Smooth muscle cell (in vitro differentiated cells): ENCODE results near the gene TLCD3A. TPM values are rescaled to one million over a fixed set of nuclear protein-coding genes. Genes with fewer than 3 reads are reported as not detected.
A peak's percentile ranks its signal among the peaks of the same experiment; 100 is the strongest.

ENCODE experiments used
- DNase-seq: peaks from one replicate; lab custom pipeline; 2025; ENCODE audit not compliant: unreplicated experiment; lab: John Stamatoyannopoulos, UW
- H2AFZ ChIP-seq: fragments of 200-600 bp; sonication (generic); 2 replicates; pipeline ENCODE4 v1.6.0; 2016; ENCODE audit warnings: antibody characterized with exemption, low read depth, mild to moderate bottlenecking
- H3F3A ChIP-seq: fragments of 200-600 bp; sonication (generic); 2 replicates; pipeline ENCODE4 v1.6.0; 2017; ENCODE audit warnings: antibody characterized with exemption, low read depth
- H3K27ac ChIP-seq: fragments of 200-600 bp; sonication (generic); 2 replicates; pipeline ENCODE4 v1.5.1; 2016; ENCODE audit warnings: low read depth, mild to moderate bottlenecking
- H3K27me3 ChIP-seq: fragments of 200-600 bp; sonication (generic); 2 replicates; pipeline ENCODE4 v1.6.1; 2016; ENCODE audit warnings: low read depth, mild to moderate bottlenecking
- H3K36me3 ChIP-seq: fragments of 200-600 bp; sonication (generic); 2 replicates; pipeline ENCODE4 v1.5.1; 2016; ENCODE audit warnings: low read depth
- H3K4me1 ChIP-seq: fragments of 200-600 bp; sonication (generic); 2 replicates; pipeline ENCODE4 v1.5.1; 2016; ENCODE audit warnings: low read depth
- H3K4me2 ChIP-seq: fragments of 200-600 bp; sonication (generic); 2 replicates; pipeline ENCODE4 v1.6.0; 2016; ENCODE audit warnings: mild to moderate bottlenecking
- H3K4me3 ChIP-seq: fragments of 200-600 bp; sonication (generic); 2 replicates; pipeline ENCODE4 v1.5.1; 2016; ENCODE audit warnings: mild to moderate bottlenecking
- H3K79me2 ChIP-seq: fragments of 200-600 bp; sonication (generic); 2 replicates; pipeline ENCODE4 v1.6.0; 2016; ENCODE audit warnings: low read depth, mild to moderate bottlenecking
- H3K9ac ChIP-seq: fragments of 200-600 bp; sonication (generic); 2 replicates; pipeline ENCODE4 v1.6.0; 2016; ENCODE audit warnings: low read depth
- H3K9me3 ChIP-seq: fragments of 200-600 bp; sonication (generic); replicated peaks from 2 replicates; pipeline ENCODE4 v1.5.1; 2016; ENCODE audit warnings: low read depth
- H4K20me1 ChIP-seq: fragments of 200-600 bp; sonication (generic); 2 replicates; pipeline ENCODE4 v1.6.0; 2016; ENCODE audit warnings: low read depth
- CTCF ChIP-seq: fragments of 200-600 bp; sonication (generic); IDR thresholded peaks from 2 replicates; pipeline ENCODE4 v1.5.1; 2017; ENCODE audit warnings: borderline replicate concordance, mild to moderate bottlenecking, antibody characterized with exemption; ENCODE audit not compliant: insufficient read depth, poor library complexity, severe bottlenecking
- WGBS: methylation state at CpG from one replicate; pipeline ENCODE4 v1.1.7; 2016; ENCODE audit warnings: low lambda C conversion rate; 5-methylcytosine and 5-hydroxymethylcytosine counted together
- polyA plus RNA-seq: library from polyadenylated mRNA; unstranded; fragments of >200 nt; fragmentation: Nextera tagmentation; extraction: Ambion mirVana; gene quantifications from 2 replicates; pipeline ENCODE4 v1.2.1, GENCODE V29; 2016
- total RNA-seq: library from RNA; depleted of rRNA; stranded (reverse); fragments of >200 nt; gene quantifications from 2 replicates; pipeline ENCODE4 v1.2.3, GENCODE V29; 2014

Gene TLCD3A
- total and polyA plus RNA-seq, 2 experiments from 2014 or later, result 21.9 to 23.0 TPM

- Histone ChIP-seq H3K9ac (no peak overlapping the region), H3F3A (peaks cover 8% of the 10 kb centered on the region), H3K36me3 (peaks cover 35% of the 10 kb centered on the region), H3K4me1 (peaks cover 15% of the 10 kb centered on the region), H3K27me3 (no peaks in the 10 kb centered on the region), H3K79me2 (peaks cover 5% of the 10 kb centered on the region), H3K4me3 (no peak overlapping the region), H3K9me3 (no peaks in the 10 kb centered on the region), H2AFZ (no peak overlapping the region), H3K27ac (peak overlapping the region; percentile 64), H4K20me1 (peaks cover 5% of the 10 kb centered on the region), H3K4me2 (peak overlapping the region; percentile 12)
- DNase-seq, result no peak
- 88% methylated on average over 5 of the region's 5 CpGs for WGBS
- no peak for TF ChIP-seq CTCF
These were observed 41.9 kb downstream of the TLCD3A start for GRCh38 chr17:774313-774584.

DNA sequence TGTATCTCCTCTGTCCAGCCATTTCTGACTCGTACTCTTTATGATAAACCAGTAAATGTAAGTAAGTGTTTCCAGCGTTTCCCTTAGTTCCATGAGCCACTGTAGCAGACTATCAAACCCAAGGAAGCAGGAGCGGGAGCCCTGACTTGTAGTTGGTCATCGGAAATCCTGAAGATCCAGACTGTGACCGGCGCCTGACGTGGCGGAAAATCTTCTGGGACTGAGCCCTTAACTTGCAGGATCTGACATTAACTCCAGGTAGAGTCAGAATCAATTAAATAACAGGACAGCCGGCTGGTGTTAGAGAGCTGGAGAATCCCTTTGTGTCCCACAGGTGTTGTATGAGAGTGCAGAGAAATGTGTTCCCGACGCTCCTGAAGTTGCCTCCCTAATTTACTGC lies 45.7 kb downstream of the TLCD3A start:
- WGBS, result 94% methylated on average over 11 of the region's 11 CpGs
- Histone ChIP-seq H3K4me2 (no peak overlapping the region), H3K9ac (no peak overlapping the region), H3K79me2 (peaks cover 37% of the 10 kb centered on the region), H2AFZ (no peak overlapping the region), H3K27ac (no peak overlapping the region), H3F3A (peaks cover 8% of the 10 kb centered on the region), H4K20me1 (peaks cover 5% of the 10 kb centered on the region), H3K9me3 (no peaks in the 10 kb centered on the region), H3K4me1 (peaks cover 21% of the 10 kb centered on the region), H3K27me3 (no peaks in the 10 kb centered on the region), H3K36me3 (peaks cover 13% of the 10 kb centered on the region), H3K4me3 (no peak overlapping the region)
- no peak for TF ChIP-seq CTCF
- no peak for DNase-seq

- H3K9me3 ChIP-seq, result no peaks in the 10 kb centered on the region
- H3K4me1 ChIP-seq, result peaks cover 18% of the 10 kb centered on the region
- peak within 1 kb of the TSS; percentile 91 for H3K4me3 ChIP-seq
- H3K4me2 ChIP-seq, result peak within 1 kb of the TSS; percentile 91
- no peaks in the 10 kb centered on the region for H3K27me3 ChIP-seq
- H2AFZ ChIP-seq, result peak within 1 kb of the TSS; percentile 70
- H3K79me2 ChIP-seq, result peaks cover 54% of the 10 kb centered on the region
- H3K27ac ChIP-seq, result peak within 1 kb of the TSS; percentile 77
- peak within 1 kb of the TSS; percentile 91 for H3K9ac ChIP-seq
- TF ChIP-seq CTCF, result no peak
- no peaks in the 10 kb centered on the region for H3K36me3 ChIP-seq
- no peaks in the 10 kb centered on the region for H3F3A ChIP-seq
- DNase-seq, result peak; percentile 83
- H4K20me1 ChIP-seq, result peaks cover 5% of the 10 kb centered on the region
- WGBS, result under 1% methylated on average over 86 of the region's 87 CpGs
These were observed 49.7 kb downstream of the TLCD3A start, which contains the start of the genes GLOD4 and MRM3 for GRCh38 chr17:781805-782731. TSS of gene GLOD4 (minus strand) at chr17:782280. CDS start at chr17:782255, 25 bp downstream. TSS of gene MRM3 (plus strand) at chr17:782353. CDS start at chr17:782379, 26 bp downstream.
